ENCODE measurements around the gene SLC25A4.
"Not testable (repeated sequence)": the region's sequence is repeated elsewhere in the genome, so short reads cannot be mapped to it uniquely, and the experiment has no call there.

Gene SLC25A4

GRCh38 chr4:185112104-185112503 lies 31.0 kb upstream of the SLC25A4 start:
- TF ChIP-seq CTCF (IDR thresholded peaks at IDR 0.05; ENCODE audit: low read depth, low read length): no peak
- peak; percentile 63 for DNase-seq (ENCODE audit: extremely low read depth, low read depth)

GRCh38 chr4:185113340-185113739 lies 29.7 kb upstream of the SLC25A4 start:
- TF ChIP-seq CTCF (IDR thresholded peaks at IDR 0.05; ENCODE audit: low read depth, low read length): no peak

GRCh38 chr4:185115827-185116232 lies 27.2 kb upstream of the SLC25A4 start:
- no peak for TF ChIP-seq CTCF (IDR thresholded peaks at IDR 0.05; ENCODE audit: low read depth, low read length)
- DNase-seq (ENCODE audit: extremely low read depth, low read depth): peak; percentile 52

More at GRCh38 chr4:185113340-185113739, 29.7 kb upstream of the SLC25A4 start:
- DNase-seq (ENCODE audit: extremely low read depth, low read depth): no peak

GRCh38 chr4:185117300-185117934 lies 25.6 kb upstream of the SLC25A4 start:
- no peak for DNase-seq (ENCODE audit: extremely low read depth, low read depth)
- TF ChIP-seq CTCF (IDR thresholded peaks at IDR 0.05; ENCODE audit: low read depth, low read length): no peak

GRCh38 chr4:185118876-185119275 lies 24.2 kb upstream of the SLC25A4 start:
- DNase-seq (ENCODE audit: extremely low read depth, low read depth): no peak

GRCh38 chr4:185119467-185119866 lies 23.6 kb upstream of the SLC25A4 start:
- not testable (repeated sequence) for DNase-seq (ENCODE audit: extremely low read depth, low read depth)

More at GRCh38 chr4:185118876-185119275, 24.2 kb upstream of the SLC25A4 start:
- no peak for TF ChIP-seq CTCF (IDR thresholded peaks at IDR 0.05; ENCODE audit: low read depth, low read length)

GRCh38 chr4:185119927-185120630 lies 23.0 kb upstream of the SLC25A4 start:
- DNase-seq (ENCODE audit: extremely low read depth, low read depth): no peak
- TF ChIP-seq CTCF (IDR thresholded peaks at IDR 0.05; ENCODE audit: low read depth, low read length): no peak

GRCh38 chr4:185120631-185120946 lies 22.5 kb upstream of the SLC25A4 start:
- TF ChIP-seq CTCF (IDR thresholded peaks at IDR 0.05; ENCODE audit: low read depth, low read length): no peak
- DNase-seq (ENCODE audit: extremely low read depth, low read depth): no peak

Data from AG09319 (cell line).